Neural cell (in vitro differentiated cells): Measurements from ENCODE around the gene CFAP299. TPM values are rescaled to one million over a fixed set of nuclear protein-coding genes. Genes with fewer than 3 reads are reported as not detected.

Experiments
- H2AFZ ChIP-seq: fragments of 200-600, 300-800 bp; sonication (generic), shearing (Covaris generic); 2 replicates; pipeline ENCODE4 v1.6.0; 2014; ENCODE audit warnings: low read depth, mild to moderate bottlenecking, antibody characterized with exemption, low read length, moderate library complexity
- H3F3A ChIP-seq: fragments of 200-600 bp; shearing (Covaris generic); 2 replicates; pipeline ENCODE4 v1.6.1; 2016; ENCODE audit warnings: mild to moderate bottlenecking, moderate library complexity, mixed read lengths, antibody characterized with exemption, low read length; ENCODE audit not compliant: insufficient read depth, poor library complexity, severe bottlenecking
- H3K27ac ChIP-seq: fragments of 200-600, 300-800 bp; sonication (generic), shearing (Covaris generic); 2 replicates; pipeline ENCODE4 v1.5.1; 2014; ENCODE audit warnings: mild to moderate bottlenecking, low read length, moderate library complexity
- H3K27me3 ChIP-seq: fragments of 300-800, 200-600 bp; sonication (generic), shearing (Covaris generic); 2 replicates; pipeline ENCODE4 v1.6.0; 2014; ENCODE audit warnings: mild to moderate bottlenecking, low read depth, low read length, moderate library complexity; ENCODE audit not compliant: insufficient read depth
- H3K36me3 ChIP-seq: fragments of 300-800, 200-600 bp; sonication (generic), shearing (Covaris generic); 2 replicates; pipeline ENCODE4 v1.5.1; 2014; ENCODE audit warnings: mild to moderate bottlenecking, antibody characterized with exemption, low read length, moderate library complexity; ENCODE audit not compliant: insufficient read depth
- H3K4me2 ChIP-seq: fragments of 300-800, 200-600 bp; sonication (generic), shearing (Covaris generic); 2 replicates; pipeline ENCODE4 v1.6.0; 2014; ENCODE audit warnings: mild to moderate bottlenecking, low read length
- H3K4me3 ChIP-seq: fragments of 300-800, 200-600 bp; sonication (generic), shearing (Covaris generic); 2 replicates; pipeline ENCODE4 v1.5.1; 2014; ENCODE audit warnings: mild to moderate bottlenecking, low read length, moderate library complexity
- H3K79me2 ChIP-seq: fragments of 200-600 bp; shearing (Covaris generic); replicated peaks from 2 replicates; pipeline ENCODE4 v1.6.0; 2014; ENCODE audit warnings: mild to moderate bottlenecking, low read length, moderate library complexity; ENCODE audit not compliant: insufficient read depth
- H3K9ac ChIP-seq: fragments of 300-800, 200-600 bp; sonication (generic), shearing (Covaris generic); 2 replicates; pipeline ENCODE4 v1.6.1; 2016; ENCODE audit warnings: mild to moderate bottlenecking, low read length, mixed read lengths
- H3K9me2 ChIP-seq: fragments of 200-600 bp; shearing (Covaris generic); 2 replicates; pipeline ENCODE4 v1.6.1; 2016; ENCODE audit warnings: mild to moderate bottlenecking, low read length, mixed read lengths; ENCODE audit not compliant: insufficient read depth
- H3K9me3 ChIP-seq: fragments of 200-600, 300-800 bp; sonication (generic), shearing (Covaris generic); 2 replicates; pipeline ENCODE4 v1.6.1; 2016; ENCODE audit warnings: mild to moderate bottlenecking, mixed run types, low read length, moderate library complexity, mixed read lengths
- H4K20me1 ChIP-seq: fragments of 200-600 bp; shearing (Covaris generic); 2 replicates; pipeline ENCODE4 v1.6.1; 2016; ENCODE audit warnings: mild to moderate bottlenecking, mixed run types; ENCODE audit not compliant: insufficient read depth
- CTCF ChIP-seq: fragments of 450-650 bp; IDR thresholded peaks from 2 replicates; pipeline ENCODE4 v1.5.1; 2014; ENCODE audit warnings: antibody characterized with exemption, mild to moderate bottlenecking, moderate library complexity; ENCODE audit not compliant: poor library complexity, severe bottlenecking
- EP300 ChIP-seq: fragments of 450-650 bp; conservative IDR thresholded peaks from 2 replicates; pipeline ENCODE4 v1.6.1; 2014; ENCODE audit warnings: antibody characterized with exemption, mild to moderate bottlenecking, moderate library complexity; ENCODE audit not compliant: poor library complexity, severe bottlenecking
- EZH2 ChIP-seq: fragments of 200-600, 300-800 bp; shearing (Covaris generic), sonication (generic); IDR thresholded peaks from 2 replicates; pipeline ENCODE4 v1.6.1; 2014; ENCODE audit warnings: antibody characterized with exemption, low read length, borderline replicate concordance, mild to moderate bottlenecking; ENCODE audit not compliant: insufficient read depth, poor library complexity, severe bottlenecking
- MXI1 ChIP-seq: fragments of 450-650 bp; conservative IDR thresholded peaks from 2 replicates; pipeline ENCODE4 v1.6.1; 2014; ENCODE audit warnings: antibody characterized with exemption, mild to moderate bottlenecking; ENCODE audit not compliant: poor library complexity, severe bottlenecking
- POLR2AphosphoS5 ChIP-seq: IDR thresholded peaks from 2 replicates; pipeline ENCODE4 v1.6.1; 2012
- RAD21 ChIP-seq: fragments of 450-650 bp; conservative IDR thresholded peaks from 2 replicates; pipeline ENCODE4 v1.6.1; 2014; ENCODE audit warnings: antibody characterized with exemption, mild to moderate bottlenecking, moderate library complexity
- REST ChIP-seq: IDR thresholded peaks from 2 replicates; pipeline ENCODE4 v1.6.1; 2012; ENCODE audit warnings: borderline replicate concordance
- SMC3 ChIP-seq: fragments of 450-650 bp; conservative IDR thresholded peaks from 2 replicates; pipeline ENCODE4 v1.6.1; 2014; ENCODE audit warnings: antibody characterized with exemption, mild to moderate bottlenecking, moderate library complexity; ENCODE audit not compliant: poor library complexity
- TAF1 ChIP-seq: IDR thresholded peaks from 2 replicates; pipeline ENCODE4 v1.6.1; 2012; ENCODE audit warnings: low read depth
- polyA plus RNA-seq: library from polyadenylated mRNA; depleted of rRNA; stranded (reverse); fragments of >200 nt; gene quantifications from 2 replicates; pipeline ENCODE4 v1.2.3, GENCODE V29; 2014

Gene CFAP299
- polyA plus RNA-seq, 1 donor from 2014 or later = not detected

- Histone ChIP-seq H3K9me3 (no peaks in the 10 kb centered on the region), H3K4me3 (no peak overlapping the region), H3K4me2 (no peak overlapping the region), H2AFZ (no peak overlapping the region), H3K27ac (no peak overlapping the region), H3K79me2 (no peaks in the 10 kb centered on the region), H3K27me3 (no peaks in the 10 kb centered on the region), H3K9ac (no peak overlapping the region), H3K9me2 (no peaks in the 10 kb centered on the region), H4K20me1 (no peaks in the 10 kb centered on the region), H3K36me3 (no peaks in the 10 kb centered on the region), H3F3A (no peaks in the 10 kb centered on the region)
- no peak for TF ChIP-seq EZH2
- TF ChIP-seq SMC3 = no peak
- TF ChIP-seq POLR2AphosphoS5 = no peak
- no peak for TF ChIP-seq EP300
- TF ChIP-seq TAF1 = no peak
- no peak for TF ChIP-seq REST
- TF ChIP-seq MXI1 = no peak
Measured at GRCh38 chr4:80360900-80361299, 25.4 kb downstream of the CFAP299 start.

- H3K4me2 ChIP-seq = no peak overlapping the region
- H3K4me3 ChIP-seq = no peak overlapping the region
- no peaks in the 10 kb centered on the region for H3K36me3 ChIP-seq
- no peak overlapping the region for H2AFZ ChIP-seq
- no peak overlapping the region for H3K9ac ChIP-seq
- H3K9me2 ChIP-seq = no peaks in the 10 kb centered on the region
- no peaks in the 10 kb centered on the region for H3K79me2 ChIP-seq
- H3K9me3 ChIP-seq = no peaks in the 10 kb centered on the region
- no peaks in the 10 kb centered on the region for H3K27me3 ChIP-seq
- H4K20me1 ChIP-seq = no peaks in the 10 kb centered on the region
- H3F3A ChIP-seq = no peaks in the 10 kb centered on the region
- no peak overlapping the region for H3K27ac ChIP-seq
- TF ChIP-seq CTCF (peak; percentile 79), TAF1 (no peak), SMC3 (peak; percentile 84), RAD21 (peak; percentile 85)
Measured at GRCh38 chr4:80361329-80361900, 25.9 kb downstream of the CFAP299 start.
